KOPT-K1 (cell line): ENCODE data around the gene ZNF518B.

Experiments
- H3K27ac ChIP-seq: fragments of 200-600 bp; sonication (generic); 2 replicates; pipeline ENCODE4 v1.5.1; 2016; ENCODE audit warnings: antibody characterized with exemption, mild to moderate bottlenecking, low read depth, low read length; ENCODE audit not compliant: poor library complexity, severe bottlenecking
- H3K36me3 ChIP-seq: fragments of 200-600 bp; sonication (generic); 2 replicates; pipeline ENCODE4 v1.5.1; 2017; ENCODE audit warnings: antibody characterized with exemption, mild to moderate bottlenecking, low read length, moderate library complexity; ENCODE audit not compliant: insufficient read depth
- H3K9me3 ChIP-seq: fragments of 200-600 bp; sonication (generic); 2 replicates; pipeline ENCODE4 v1.5.1; 2017; ENCODE audit warnings: antibody characterized with exemption, low read length, mild to moderate bottlenecking; ENCODE audit not compliant: insufficient read depth, poor library complexity, severe bottlenecking

The ZNF518B gene, protein sequence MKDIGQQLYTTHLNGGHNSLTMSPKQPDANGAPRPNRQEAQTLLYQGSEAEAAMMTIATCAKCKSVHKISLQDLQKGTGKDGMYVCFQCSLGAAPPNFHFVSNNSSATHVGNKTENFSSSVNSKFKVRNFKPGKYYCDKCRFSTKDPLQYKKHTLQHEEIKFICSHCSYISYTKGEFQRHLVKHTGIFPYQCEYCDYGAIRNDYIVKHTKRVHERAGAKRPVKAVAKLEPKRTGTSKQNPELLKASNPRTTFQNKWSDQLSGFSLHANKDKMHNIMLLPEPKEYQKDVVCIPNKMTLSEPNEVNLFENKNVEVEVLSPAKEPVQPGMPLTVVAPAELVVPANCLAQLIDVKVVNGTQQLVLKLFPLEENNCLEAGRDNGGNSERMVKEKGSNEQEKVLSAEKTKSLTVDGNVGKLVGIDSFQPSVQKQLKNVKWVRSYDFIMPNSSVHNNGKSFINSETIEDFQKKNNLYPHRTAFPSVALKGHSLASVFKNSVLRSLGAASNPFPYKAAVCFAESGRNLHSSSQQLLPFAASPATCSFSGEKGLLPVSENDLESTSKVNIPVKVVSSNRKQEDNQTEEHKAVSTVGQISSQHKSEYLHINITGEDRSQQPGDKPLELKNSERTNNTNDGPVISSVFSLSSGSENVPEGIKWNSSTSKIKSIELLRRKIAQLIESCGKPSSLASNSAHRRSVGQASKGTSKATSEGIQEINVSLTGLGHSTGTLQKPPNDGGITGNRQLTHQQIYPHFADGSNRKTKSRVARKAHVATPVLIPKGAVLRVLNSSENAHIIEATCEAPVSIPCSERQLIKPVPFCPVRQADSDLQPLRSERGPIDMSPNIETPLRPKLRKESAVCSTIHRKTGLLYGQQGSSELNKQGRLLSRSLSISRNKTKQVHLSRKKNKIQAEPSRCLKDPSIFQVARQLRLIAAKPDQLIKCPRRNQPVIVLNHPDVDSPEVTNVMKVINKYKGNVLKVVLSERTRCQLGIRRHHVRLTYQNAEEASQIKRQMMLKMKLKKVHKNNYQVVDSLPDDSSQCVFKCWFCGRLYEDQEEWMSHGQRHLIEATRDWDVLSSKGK

DNA sequence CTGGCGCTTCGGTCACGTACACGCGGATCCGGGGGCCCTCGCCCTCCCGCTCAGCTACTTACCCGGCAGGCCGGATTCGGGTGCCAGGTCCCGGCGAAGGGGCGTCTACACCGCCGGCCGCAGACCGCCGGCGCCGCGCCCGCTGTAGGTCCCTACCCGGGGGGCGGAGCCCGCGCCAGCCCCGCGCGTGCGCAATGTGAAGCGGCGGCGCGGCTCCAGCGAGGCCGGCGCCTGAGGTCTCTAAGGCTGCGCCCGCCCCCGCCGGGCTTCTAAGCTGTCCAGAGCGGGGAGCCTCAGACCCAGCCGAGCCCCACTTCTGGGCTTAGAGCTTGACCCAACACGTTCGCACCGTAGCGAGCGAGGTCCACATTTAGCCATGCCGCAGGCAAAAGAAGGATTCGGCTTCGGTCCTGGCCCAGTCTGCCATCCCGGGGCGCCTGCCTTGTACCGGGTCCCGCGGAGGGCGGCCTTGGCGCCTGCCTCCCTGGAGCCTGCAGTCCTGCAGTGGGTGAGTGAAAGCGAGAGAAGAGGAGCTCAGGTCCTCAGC is at the start of gene ZNF518B:
ZNF518B (minus strand) TSS at position 172 of the 547 bp plus-strand sequence. CDS start 11,098 bp downstream, outside the sequence.
- Histone ChIP-seq H3K27ac (peak within 1 kb of the TSS; percentile 60), H3K9me3 (no peaks in the 10 kb centered on the region), H3K36me3 (peaks cover 28% of the 10 kb centered on the region)

DNA sequence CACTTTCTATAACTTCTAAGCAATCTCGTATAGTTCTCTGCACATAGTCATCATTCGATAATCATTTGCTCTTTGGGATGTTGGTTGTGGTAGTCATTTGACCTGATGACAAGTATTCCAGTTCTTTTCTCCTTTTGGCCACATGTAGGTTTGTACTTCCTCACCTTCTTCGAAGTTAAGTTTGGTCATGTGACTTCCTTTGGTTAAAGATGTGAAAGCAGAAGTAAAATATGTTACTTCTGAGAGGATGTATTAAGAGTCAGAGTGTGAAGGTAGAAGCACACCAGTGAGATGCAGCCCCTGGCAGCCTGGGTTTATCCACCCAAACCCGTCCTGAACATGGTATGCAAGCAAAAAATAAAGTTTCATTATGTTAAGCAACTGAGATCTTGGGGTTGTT is 48.9 kb upstream of the ZNF518B start:
- H3K36me3 ChIP-seq, result no peaks in the 10 kb centered on the region
- no peak overlapping the region for H3K27ac ChIP-seq
- peaks cover 11% of the 10 kb centered on the region for H3K9me3 ChIP-seq

DNA sequence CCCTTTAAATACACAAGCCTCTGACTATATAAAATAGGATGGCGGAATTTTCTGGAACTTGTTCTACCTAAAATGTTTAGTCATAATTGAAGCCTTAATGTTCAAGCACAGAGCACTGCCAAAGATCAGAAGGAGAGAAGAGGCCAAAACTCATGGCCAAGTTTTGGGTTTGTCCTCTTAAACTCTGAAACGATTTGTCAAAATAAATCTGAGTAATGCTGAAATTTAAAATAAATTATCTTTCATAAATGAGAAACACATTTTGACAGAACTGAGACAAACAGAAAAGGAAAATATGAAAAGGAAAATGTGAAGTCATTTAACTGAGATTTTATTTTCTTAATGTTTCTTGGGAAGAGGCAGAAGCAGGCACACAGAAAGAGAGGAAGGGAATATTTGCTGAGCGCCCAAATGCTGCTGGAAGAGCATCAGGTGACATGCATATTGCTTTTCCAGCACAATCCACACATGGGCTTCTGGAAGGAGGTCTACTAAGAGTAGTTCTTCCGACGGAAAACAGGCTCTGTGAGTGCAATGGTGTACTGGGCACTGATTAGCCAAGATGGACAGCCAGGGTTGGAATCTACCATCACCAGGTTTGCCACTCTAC is 47.4 kb upstream of the ZNF518B start:
- Histone ChIP-seq H3K27ac (no peak overlapping the region), H3K9me3 (peaks cover 11% of the 10 kb centered on the region), H3K36me3 (no peaks in the 10 kb centered on the region)

DNA sequence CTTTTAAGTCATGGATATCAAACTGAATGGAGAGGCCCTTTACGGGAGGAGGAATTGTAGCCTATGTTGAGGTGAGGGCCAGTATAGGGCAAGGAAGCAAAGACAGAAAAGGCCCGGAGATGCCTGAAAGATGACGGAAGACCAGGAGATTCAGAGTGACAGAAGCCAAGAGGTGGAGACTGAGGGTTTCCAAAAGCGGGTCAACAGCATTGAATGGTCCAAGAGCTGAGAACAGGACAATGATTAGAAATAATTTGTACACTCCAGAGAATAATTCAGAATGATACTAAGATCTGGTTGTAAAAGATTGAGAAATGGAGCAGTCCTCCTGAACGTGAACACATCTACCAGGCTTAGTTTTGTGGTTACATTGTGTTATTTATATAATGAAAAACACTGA is 45.5 kb upstream of the ZNF518B start:
- Histone ChIP-seq H3K27ac (no peak overlapping the region), H3K9me3 (peaks cover 11% of the 10 kb centered on the region), H3K36me3 (no peaks in the 10 kb centered on the region)

DNA sequence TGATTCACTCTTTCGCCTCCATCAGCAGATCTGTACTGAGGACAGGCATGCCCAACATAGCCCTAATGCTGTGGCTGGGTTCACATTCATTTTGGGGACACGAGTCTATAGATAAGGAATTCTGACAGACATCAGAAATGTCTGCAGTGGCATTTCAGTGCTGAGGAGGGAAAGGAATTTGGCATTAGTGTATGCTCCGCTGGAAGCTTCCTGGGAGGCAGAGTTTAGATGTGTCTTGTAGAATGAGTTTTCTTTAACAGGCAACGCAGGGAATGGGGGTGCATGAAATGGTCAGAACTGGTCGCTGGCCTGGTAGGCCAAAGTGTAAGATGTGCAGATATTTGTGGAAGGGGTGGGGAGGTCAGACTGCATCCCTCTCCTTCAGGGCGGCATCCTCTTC is 43.5 kb upstream of the ZNF518B start:
- H3K36me3 ChIP-seq, result no peaks in the 10 kb centered on the region
- H3K27ac ChIP-seq, result no peak overlapping the region
- peaks cover under 1% of the 10 kb centered on the region for H3K9me3 ChIP-seq

DNA sequence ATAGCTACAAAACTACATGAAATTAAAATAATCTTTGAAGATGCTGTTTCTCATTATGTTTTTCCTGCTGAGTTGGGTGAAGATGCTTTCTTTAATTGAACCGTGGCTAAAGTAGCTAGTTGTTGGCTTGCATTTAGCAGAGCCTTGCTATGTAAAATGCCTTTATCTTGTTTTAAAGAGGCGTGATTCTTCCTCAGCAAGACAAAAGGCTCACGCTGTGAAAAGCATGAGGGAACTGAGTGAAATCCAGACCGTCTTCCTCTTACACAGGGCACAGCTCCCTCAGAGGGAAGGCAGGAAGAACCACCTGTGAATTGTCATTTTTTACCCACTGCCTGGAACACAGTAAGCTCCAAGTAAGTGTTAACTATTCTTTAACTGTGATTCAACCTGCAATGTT is 39.0 kb upstream of the ZNF518B start:
- Histone ChIP-seq H3K36me3 (no peaks in the 10 kb centered on the region), H3K9me3 (no peaks in the 10 kb centered on the region), H3K27ac (no peak overlapping the region)

DNA sequence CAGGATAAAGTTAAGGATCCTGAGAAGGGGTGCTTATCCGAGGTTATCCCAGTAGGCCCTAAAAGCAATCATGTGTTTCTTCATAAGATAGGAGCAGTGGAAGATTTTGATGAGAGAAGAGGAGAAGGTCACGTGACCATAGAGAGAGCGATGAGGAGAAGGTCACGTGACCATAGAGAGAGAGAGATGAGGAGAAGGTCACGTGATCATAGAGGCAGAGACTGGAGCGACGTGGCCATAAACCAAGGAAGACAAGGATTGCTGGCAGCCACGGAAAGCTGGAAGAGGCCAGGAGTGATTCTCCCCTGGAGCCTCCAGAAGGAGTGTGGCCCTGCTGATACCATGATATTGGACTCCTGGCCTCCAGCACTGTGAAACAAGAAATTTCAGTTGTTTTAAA is 38.4 kb upstream of the ZNF518B start:
- Histone ChIP-seq H3K27ac (no peak overlapping the region), H3K36me3 (no peaks in the 10 kb centered on the region), H3K9me3 (no peaks in the 10 kb centered on the region)

DNA sequence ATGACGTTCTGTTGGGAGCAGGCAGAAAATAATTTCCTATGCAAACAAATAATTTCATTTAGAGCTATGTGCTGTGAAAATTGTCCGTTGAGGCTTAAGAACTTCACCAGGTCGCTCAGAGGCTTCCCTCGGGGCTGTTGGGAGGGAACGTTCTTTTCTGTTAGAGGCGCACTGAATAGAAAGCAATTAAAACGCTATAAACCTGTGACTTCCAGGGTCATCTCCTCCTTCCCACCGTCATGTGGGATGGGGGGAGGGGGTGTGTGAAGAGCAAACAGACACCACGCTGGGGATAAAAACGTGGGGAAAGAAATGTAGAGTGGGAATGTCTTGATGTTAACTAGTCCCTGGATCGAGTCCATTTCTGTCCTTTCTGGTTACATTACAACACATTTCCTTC is 35.2 kb upstream of the ZNF518B start:
- no peaks in the 10 kb centered on the region for H3K9me3 ChIP-seq
- no peak overlapping the region for H3K27ac ChIP-seq
- no peaks in the 10 kb centered on the region for H3K36me3 ChIP-seq

DNA sequence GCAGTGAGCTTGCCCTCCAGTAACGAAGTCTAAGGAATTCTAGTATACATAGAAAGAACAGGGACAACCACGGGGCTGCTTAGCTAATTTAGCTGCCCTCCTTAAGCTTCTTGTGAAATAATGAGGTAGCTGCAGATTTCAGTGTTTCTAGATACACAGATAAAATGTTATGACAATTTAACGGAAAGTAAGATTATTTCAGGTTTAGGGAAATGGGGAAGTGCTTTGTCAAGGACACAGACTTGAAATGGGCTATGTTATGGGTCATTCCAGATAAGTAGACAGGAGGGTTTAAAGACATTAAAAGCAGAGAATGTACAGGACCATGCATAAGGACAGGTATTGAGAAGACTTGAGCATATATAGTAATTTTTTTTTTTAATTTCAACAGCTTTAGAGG is 34.2 kb upstream of the ZNF518B start:
- H3K9me3 ChIP-seq, result no peaks in the 10 kb centered on the region
- no peak overlapping the region for H3K27ac ChIP-seq

DNA sequence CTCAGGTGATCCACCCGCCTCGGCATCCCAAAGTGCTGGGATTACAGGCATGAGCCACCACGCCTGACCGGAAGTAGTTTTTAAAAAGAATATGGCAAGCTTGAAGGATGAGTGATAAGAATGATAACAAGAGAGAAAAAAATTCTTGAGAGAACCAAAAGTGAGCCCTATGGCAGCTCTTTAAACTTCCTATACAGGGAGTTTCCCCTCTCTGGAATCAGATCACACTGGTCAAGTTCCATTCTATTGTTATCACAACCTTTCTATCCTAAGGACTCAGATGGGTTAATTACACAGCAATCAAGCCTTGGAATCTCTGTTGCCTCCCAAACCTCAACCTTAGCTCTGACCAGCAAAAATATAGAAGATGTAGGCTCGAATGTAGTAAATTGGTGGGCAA is 33.8 kb upstream of the ZNF518B start:
- no peaks in the 10 kb centered on the region for H3K36me3 ChIP-seq
- no peak overlapping the region for H3K27ac ChIP-seq
- no peaks in the 10 kb centered on the region for H3K9me3 ChIP-seq

More for the DNA sequence above, 34.2 kb upstream of the ZNF518B start:
- H3K36me3 ChIP-seq, result no peaks in the 10 kb centered on the region

DNA sequence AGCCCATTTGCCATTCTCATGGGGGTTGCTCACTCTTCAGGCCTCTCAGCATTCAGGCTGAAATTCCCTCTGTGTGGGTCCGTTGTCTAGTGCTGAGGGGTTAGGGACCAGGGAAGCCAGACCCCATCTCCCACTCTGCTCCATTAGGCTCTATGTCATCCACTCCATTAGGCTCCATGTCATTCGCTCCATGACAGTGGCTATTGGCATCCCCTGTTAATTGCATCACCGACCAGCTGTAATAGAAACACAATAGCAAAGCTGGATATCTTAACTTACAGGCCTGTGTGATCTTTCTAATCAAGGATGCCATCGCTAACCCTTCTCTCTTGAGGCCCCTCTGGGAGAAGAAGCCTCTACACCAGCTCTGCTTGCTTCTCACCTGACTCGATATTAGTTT is 25.7 kb upstream of the ZNF518B start:
- no peak overlapping the region for H3K27ac ChIP-seq
- no peaks in the 10 kb centered on the region for H3K9me3 ChIP-seq
- no peaks in the 10 kb centered on the region for H3K36me3 ChIP-seq

DNA sequence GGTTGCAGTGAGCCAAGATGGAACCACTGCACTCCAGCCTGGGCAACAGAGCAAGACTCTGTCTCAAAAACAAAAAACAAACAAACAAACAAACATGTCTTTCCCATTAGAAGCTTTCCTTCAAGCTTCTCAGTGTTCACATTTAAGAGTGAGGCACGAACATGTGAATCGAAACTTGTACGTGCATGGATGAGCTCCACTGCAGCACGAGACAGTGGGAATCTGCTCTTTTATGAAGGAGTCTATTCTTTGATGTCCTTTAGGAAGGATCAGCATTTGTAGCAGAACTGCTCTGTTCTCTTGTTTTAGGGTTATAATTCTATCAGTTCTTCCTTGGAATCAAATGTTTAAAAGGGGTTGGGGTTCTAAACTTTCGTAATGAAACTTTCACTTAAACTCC is 23.4 kb upstream of the ZNF518B start:
- no peaks in the 10 kb centered on the region for H3K9me3 ChIP-seq
- H3K36me3 ChIP-seq, result no peaks in the 10 kb centered on the region
- no peak overlapping the region for H3K27ac ChIP-seq

DNA sequence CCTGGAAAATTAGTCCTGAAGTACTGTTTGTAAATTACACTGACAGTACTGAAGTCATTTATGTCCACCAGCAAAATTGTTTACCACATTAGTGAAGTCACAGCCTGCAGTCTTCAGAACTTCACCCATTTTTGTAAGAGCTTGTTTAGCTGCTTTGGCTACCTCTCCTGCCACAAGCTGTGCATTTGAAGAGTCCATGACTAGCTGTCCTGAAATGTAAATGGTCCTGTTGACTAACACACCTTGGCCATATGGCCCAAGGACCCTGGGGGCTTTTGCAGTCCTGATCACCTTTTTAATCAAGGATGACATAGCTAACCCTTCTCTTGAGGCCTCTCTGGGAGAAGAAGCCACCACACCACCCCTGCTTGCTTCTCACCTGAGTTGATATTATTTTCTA is 21.4 kb upstream of the ZNF518B start:
- no peak overlapping the region for H3K27ac ChIP-seq
- no peaks in the 10 kb centered on the region for H3K36me3 ChIP-seq
- H3K9me3 ChIP-seq, result no peaks in the 10 kb centered on the region

DNA sequence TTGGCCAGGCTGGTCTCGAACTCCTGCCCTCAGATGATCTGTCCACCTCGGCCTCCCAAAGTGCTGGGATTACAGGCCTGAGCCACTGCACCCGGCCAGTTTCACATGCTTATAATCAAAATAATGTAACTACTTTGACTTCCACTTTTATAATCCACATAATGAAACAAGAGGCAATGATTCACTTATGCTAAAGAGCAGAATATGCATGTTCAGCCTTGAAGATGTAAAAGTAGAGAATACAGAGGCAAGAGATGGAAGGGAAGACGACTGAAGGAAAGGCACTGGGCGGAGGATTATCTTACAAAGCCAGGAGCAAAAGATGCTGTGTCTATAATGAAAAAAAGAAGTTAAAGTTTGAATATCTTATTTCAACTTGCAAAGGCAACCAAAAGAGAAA is 13.3 kb upstream of the ZNF518B start:
- Histone ChIP-seq H3K36me3 (no peaks in the 10 kb centered on the region), H3K27ac (no peak overlapping the region), H3K9me3 (no peaks in the 10 kb centered on the region)

DNA sequence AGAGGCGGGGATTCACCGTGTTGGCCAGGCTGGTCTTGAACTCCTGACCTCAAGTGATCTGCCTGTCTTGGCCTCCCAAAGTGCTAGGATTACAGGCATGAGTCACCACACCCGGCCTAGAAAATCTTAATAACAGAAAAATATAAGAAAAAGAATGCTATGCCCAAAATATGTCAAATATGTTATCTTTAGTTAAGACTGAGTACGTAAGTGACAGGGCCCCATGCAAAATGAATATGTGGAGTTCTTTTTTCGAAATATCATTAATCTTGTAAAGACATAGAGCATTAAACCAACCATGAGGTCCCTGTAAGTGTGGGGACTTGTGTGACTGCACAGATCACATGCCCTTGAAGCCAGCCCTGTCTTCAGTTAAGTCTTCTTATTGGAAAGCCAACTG is 8.9 kb upstream of the ZNF518B start:
- H3K9me3 ChIP-seq, result no peaks in the 10 kb centered on the region
- H3K27ac ChIP-seq, result no peak overlapping the region
- H3K36me3 ChIP-seq, result no peaks in the 10 kb centered on the region
